ENCODE results near the gene PCED1A.
A peak's percentile ranks its signal among the peaks of the same experiment; 100 is the strongest.

Gene PCED1A

GRCh38 chr20:2873747-2874041 is 33.2 kb upstream of the PCED1A start:
- H3K27ac ChIP-seq (ENCODE audit: low read length) = no peak overlapping the region
- peaks cover 27% of the 10 kb centered on the region for H3K27me3 ChIP-seq (ENCODE audit: control insufficient read depth, insufficient read depth, low read length)
- peak overlapping the region; percentile 82 for H3K9ac ChIP-seq (ENCODE audit: low read length)
- no peaks in the 10 kb centered on the region for H3K36me3 ChIP-seq (ENCODE audit: control insufficient read depth, low read depth, low read length)
- peak overlapping the region; percentile 91 for H3K4me3 ChIP-seq (ENCODE audit: low read length)
- no peaks in the 10 kb centered on the region for H3K9me3 ChIP-seq (ENCODE audit: control insufficient read depth, low read depth, low read length)
- H3K4me1 ChIP-seq (ENCODE audit: control insufficient read depth, low read depth, low read length) = peaks cover 5% of the 10 kb centered on the region

- H3K27me3 ChIP-seq (ENCODE audit: control insufficient read depth, insufficient read depth, low read length) = peaks cover 27% of the 10 kb centered on the region
- H3K36me3 ChIP-seq (ENCODE audit: control insufficient read depth, low read depth, low read length) = no peaks in the 10 kb centered on the region
- peak within 1 kb of the TSS; percentile 91 for H3K4me3 ChIP-seq (ENCODE audit: low read length)
- H3K4me1 ChIP-seq (ENCODE audit: control insufficient read depth, low read depth, low read length) = peaks cover 5% of the 10 kb centered on the region
- no peak within 1 kb of the TSS for H3K27ac ChIP-seq (ENCODE audit: low read length)
- H3K9ac ChIP-seq (ENCODE audit: low read length) = peak within 1 kb of the TSS; percentile 82
- no peaks in the 10 kb centered on the region for H3K9me3 ChIP-seq (ENCODE audit: control insufficient read depth, low read depth, low read length)
Measured at GRCh38 chr20:2873010-2873746, 32.7 kb upstream of the PCED1A start, which contains the start of gene PTPRA. Gene PTPRA (plus strand): TSS chr20:2873481. CDS start chr20:2964278, 90,797 bp downstream.

- peaks cover 5% of the 10 kb centered on the region for H3K4me1 ChIP-seq (ENCODE audit: control insufficient read depth, low read depth, low read length)
- H3K9ac ChIP-seq (ENCODE audit: low read length) = peak overlapping the region; percentile 62
- no peak overlapping the region for H3K27ac ChIP-seq (ENCODE audit: low read length)
- no peaks in the 10 kb centered on the region for H3K36me3 ChIP-seq (ENCODE audit: control insufficient read depth, low read depth, low read length)
- H3K27me3 ChIP-seq (ENCODE audit: control insufficient read depth, insufficient read depth, low read length) = peaks cover 27% of the 10 kb centered on the region
- H3K4me3 ChIP-seq (ENCODE audit: low read length) = peak overlapping the region; percentile 76
- no peaks in the 10 kb centered on the region for H3K9me3 ChIP-seq (ENCODE audit: control insufficient read depth, low read depth, low read length)
Measured at GRCh38 chr20:2872459-2873009, 32.1 kb upstream of the PCED1A start.

GRCh38 chr20:2871661-2872458 is 31.4 kb upstream of the PCED1A start:
- peak overlapping the region; percentile 76 for H3K4me3 ChIP-seq (ENCODE audit: low read length)
- H3K36me3 ChIP-seq (ENCODE audit: control insufficient read depth, low read depth, low read length) = no peaks in the 10 kb centered on the region
- peaks cover 5% of the 10 kb centered on the region for H3K4me1 ChIP-seq (ENCODE audit: control insufficient read depth, low read depth, low read length)
- H3K9me3 ChIP-seq (ENCODE audit: control insufficient read depth, low read depth, low read length) = no peaks in the 10 kb centered on the region
- H3K9ac ChIP-seq (ENCODE audit: low read length) = peak overlapping the region; percentile 62
- no peak overlapping the region for H3K27ac ChIP-seq (ENCODE audit: low read length)
- H3K27me3 ChIP-seq (ENCODE audit: control insufficient read depth, insufficient read depth, low read length) = peaks cover 27% of the 10 kb centered on the region

GRCh38 chr20:2871111-2871465 is 30.6 kb upstream of the PCED1A start:
- H3K27me3 ChIP-seq (ENCODE audit: control insufficient read depth, insufficient read depth, low read length) = peaks cover 27% of the 10 kb centered on the region

GRCh38 chr20:2869381-2869780 is 28.9 kb upstream of the PCED1A start:
- Histone ChIP-seq H3K36me3 (ENCODE audit: control insufficient read depth, low read depth, low read length) (no peaks in the 10 kb centered on the region), H3K4me3 (ENCODE audit: low read length) (no peak overlapping the region), H3K27ac (ENCODE audit: low read length) (no peak overlapping the region), H3K4me1 (ENCODE audit: control insufficient read depth, low read depth, low read length) (peaks cover 1% of the 10 kb centered on the region), H3K27me3 (ENCODE audit: control insufficient read depth, insufficient read depth, low read length) (peaks cover 27% of the 10 kb centered on the region), H3K9ac (ENCODE audit: low read length) (no peak overlapping the region), H3K9me3 (ENCODE audit: control insufficient read depth, low read depth, low read length) (no peaks in the 10 kb centered on the region)

More at GRCh38 chr20:2871111-2871465, 30.6 kb upstream of the PCED1A start:
- no peak overlapping the region for H3K9ac ChIP-seq (ENCODE audit: low read length)
- no peaks in the 10 kb centered on the region for H3K36me3 ChIP-seq (ENCODE audit: control insufficient read depth, low read depth, low read length)
- peaks cover 5% of the 10 kb centered on the region for H3K4me1 ChIP-seq (ENCODE audit: control insufficient read depth, low read depth, low read length)
- no peaks in the 10 kb centered on the region for H3K9me3 ChIP-seq (ENCODE audit: control insufficient read depth, low read depth, low read length)
- no peak overlapping the region for H3K4me3 ChIP-seq (ENCODE audit: low read length)
- H3K27ac ChIP-seq (ENCODE audit: low read length) = no peak overlapping the region

- no peaks in the 10 kb centered on the region for H3K9me3 ChIP-seq (ENCODE audit: control insufficient read depth, low read depth, low read length)
- H3K27me3 ChIP-seq (ENCODE audit: control insufficient read depth, insufficient read depth, low read length) = peaks cover 20% of the 10 kb centered on the region
- H3K4me1 ChIP-seq (ENCODE audit: control insufficient read depth, low read depth, low read length) = no peaks in the 10 kb centered on the region
- H3K4me3 ChIP-seq (ENCODE audit: low read length) = no peak overlapping the region
- H3K27ac ChIP-seq (ENCODE audit: low read length) = no peak overlapping the region
- H3K9ac ChIP-seq (ENCODE audit: low read length) = no peak overlapping the region
- H3K36me3 ChIP-seq (ENCODE audit: control insufficient read depth, low read depth, low read length) = no peaks in the 10 kb centered on the region
Measured at GRCh38 chr20:2867081-2867864, 26.8 kb upstream of the PCED1A start.

GRCh38 chr20:2866236-2866635 is 25.8 kb upstream of the PCED1A start:
- Histone ChIP-seq H3K4me3 (ENCODE audit: low read length) (no peak overlapping the region), H3K36me3 (ENCODE audit: control insufficient read depth, low read depth, low read length) (no peaks in the 10 kb centered on the region), H3K9ac (ENCODE audit: low read length) (no peak overlapping the region), H3K27me3 (ENCODE audit: control insufficient read depth, insufficient read depth, low read length) (peaks cover 10% of the 10 kb centered on the region), H3K4me1 (ENCODE audit: control insufficient read depth, low read depth, low read length) (no peaks in the 10 kb centered on the region), H3K9me3 (ENCODE audit: control insufficient read depth, low read depth, low read length) (no peaks in the 10 kb centered on the region), H3K27ac (ENCODE audit: low read length) (no peak overlapping the region)

GRCh38 chr20:2865630-2866029 is 25.2 kb upstream of the PCED1A start:
- no peak overlapping the region for H3K9ac ChIP-seq (ENCODE audit: low read length)
- no peak overlapping the region for H3K4me3 ChIP-seq (ENCODE audit: low read length)
- H3K9me3 ChIP-seq (ENCODE audit: control insufficient read depth, low read depth, low read length) = no peaks in the 10 kb centered on the region
- no peak overlapping the region for H3K27ac ChIP-seq (ENCODE audit: low read length)
- peaks cover 4% of the 10 kb centered on the region for H3K27me3 ChIP-seq (ENCODE audit: control insufficient read depth, insufficient read depth, low read length)
- no peaks in the 10 kb centered on the region for H3K36me3 ChIP-seq (ENCODE audit: control insufficient read depth, low read depth, low read length)
- H3K4me1 ChIP-seq (ENCODE audit: control insufficient read depth, low read depth, low read length) = no peaks in the 10 kb centered on the region

- H3K27me3 ChIP-seq (ENCODE audit: control insufficient read depth, insufficient read depth, low read length) = no peaks in the 10 kb centered on the region
- no peak overlapping the region for H3K9ac ChIP-seq (ENCODE audit: low read length)
- no peaks in the 10 kb centered on the region for H3K9me3 ChIP-seq (ENCODE audit: control insufficient read depth, low read depth, low read length)
- no peaks in the 10 kb centered on the region for H3K4me1 ChIP-seq (ENCODE audit: control insufficient read depth, low read depth, low read length)
- no peak overlapping the region for H3K4me3 ChIP-seq (ENCODE audit: low read length)
- no peak overlapping the region for H3K27ac ChIP-seq (ENCODE audit: low read length)
- no peaks in the 10 kb centered on the region for H3K36me3 ChIP-seq (ENCODE audit: control insufficient read depth, low read depth, low read length)
Measured at GRCh38 chr20:2865101-2865500, 24.6 kb upstream of the PCED1A start.

GRCh38 chr20:2864626-2865025 is 24.2 kb upstream of the PCED1A start:
- Histone ChIP-seq H3K9me3 (ENCODE audit: control insufficient read depth, low read depth, low read length) (no peaks in the 10 kb centered on the region), H3K9ac (ENCODE audit: low read length) (no peak overlapping the region), H3K4me3 (ENCODE audit: low read length) (no peak overlapping the region), H3K27ac (ENCODE audit: low read length) (no peak overlapping the region), H3K4me1 (ENCODE audit: control insufficient read depth, low read depth, low read length) (no peaks in the 10 kb centered on the region), H3K36me3 (ENCODE audit: control insufficient read depth, low read depth, low read length) (no peaks in the 10 kb centered on the region), H3K27me3 (ENCODE audit: control insufficient read depth, insufficient read depth, low read length) (no peaks in the 10 kb centered on the region)

Measured in iPS-18a (cell line).